Psoas muscle (tissue), 8 donors: Measurements from ENCODE around the gene BRIX1. TPM values are rescaled to one million over a fixed set of nuclear protein-coding genes. Genes with fewer than 3 reads are reported as not detected.

Source experiments
- ATAC-seq, 4 donors: fragments of 200-7000 bp; cut with Tn5 transposase; one replicate each; pipeline ENCODE4 v1.9.1; 2020; ENCODE audit warnings: moderate library complexity in 3 of 4, mild to moderate bottlenecking in 2 of 4
- DNase-seq, 2 donors: peaks; one replicate each; pipeline ENCODE4 v3.0.0-alpha.2; 2020
- H3K27ac ChIP-seq: fragments of 200-600 bp; one replicate; pipeline ENCODE4 v1.8.0; 2022
- H3K27me3 ChIP-seq, 3 donors: fragments of 200-600 bp in 1 of 3; one replicate each; pipeline versions ENCODE4 v1.6.1 to v1.8.0; 2013 to 2022; ENCODE audit warnings: low read length in 2 of 3, mild to moderate bottlenecking in 2 of 3, moderate library complexity in 1 of 3; ENCODE audit not compliant: insufficient read depth in 3 of 3
- H3K36me3 ChIP-seq, 2 donors: fragments of 200-600 bp in 1 of 2; one replicate each; pipeline versions ENCODE4 v1.6.1 to v1.8.0; 2013 to 2022; ENCODE audit warnings: low read depth in 1 of 2, mild to moderate bottlenecking in 1 of 2, moderate library complexity in 1 of 2; ENCODE audit not compliant: insufficient read depth in 1 of 2
- H3K4me1 ChIP-seq: fragments of 200-600 bp; one replicate; pipeline ENCODE4 v1.8.0; 2022
- H3K4me3 ChIP-seq: fragments of 200-600 bp; one replicate; pipeline ENCODE4 v1.8.0; 2022; ENCODE audit warnings: mild to moderate bottlenecking
- H3K9me3 ChIP-seq: fragments of 200-600 bp; one replicate; pipeline ENCODE4 v1.8.0; 2022
- WGBS, 3 donors: extraction: QIAGEN DNeasy Blood & Tissue Kit; methylation state at CpG; one replicate each; pipeline versions ENCODE4 v1.1.6 to v1.1.7; 2013; 5-methylcytosine and 5-hydroxymethylcytosine counted together
- intact Hi-C, 2 donors: fragments of 100-400 bp; cut with DNase I; formaldehyde crosslinking; loops; one replicate each; pipeline versions ENCODE4 v1.11.0 to v1.14.2; 2022
- polyA plus RNA-seq, 3 donors: library from polyadenylated mRNA; stranded (reverse); fragments of 200-250 nt; gene quantifications; one replicate each; pipeline ENCODE4 v1.2.3, GENCODE V29; 2013
- total RNA-seq, 4 donors: library from RNA; stranded (reverse); fragmentation: NEBNext Ultra II Directional in 2 of 4; extraction: Animal tissue kit (Norgen Biotek cat#: 25700) in 2 of 4; gene quantifications; one replicate each; pipeline versions ENCODE4 v1.2.1 to v1.2.4, GENCODE V29; 2021 to 2023
- TF ChIP-seq, protein P1 (sequence below): fragments of 200-600 bp; IDR thresholded peaks from one replicate; pipeline ENCODE4 v1.8.0; 2022; ENCODE audit warnings: antibody characterized with exemption
- donor health status: healthy with polysubstance abuse.
- donor health status: DM: no; HTN: no; CAD: no; lungs with moderate emphysema.
- donor health status: Bipolar disorder and iron deficiency.
- donor health status: healthy.
- donor health status: DM: yes; HTN: yes; CAD: no.
- donor health status: DM: no; HTN: no; CAD: no.
- donor health status: DM: no; HTN: no; CAD: no.
- donor health status: DM: yes; HTN: yes; CAD: no.

The BRIX1 gene
- total and polyA plus RNA-seq, 7 donors = 11.3 to 36.8 (median 21.1) TPM

DNA sequence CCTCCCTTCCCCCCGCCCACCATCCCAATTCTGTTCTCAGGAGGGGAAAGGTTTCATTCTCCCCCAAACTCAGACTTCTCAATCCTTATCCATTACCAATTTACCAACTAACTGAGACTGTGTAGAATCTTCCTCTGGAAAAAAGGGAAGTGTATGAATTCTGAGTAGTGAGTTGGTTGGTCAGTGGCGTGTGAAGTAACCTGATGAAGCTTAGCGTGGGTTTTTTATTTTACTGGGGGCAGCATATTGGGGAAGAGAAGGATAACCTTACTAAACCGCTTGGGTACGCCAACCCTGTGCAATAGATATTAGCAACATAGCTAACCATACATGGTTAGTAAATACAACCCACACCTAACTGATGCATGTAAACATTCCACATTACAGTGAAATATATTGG, 12.8 kb downstream of the BRIX1 start:
- H3K9me3 ChIP-seq = no peaks in the 10 kb centered on the region
- WGBS, 3 donors = 83 to 93% (median 92%) methylated on average over 5 of the region's 5 CpGs
- ATAC-seq (no peak), DNase-seq (no peak)
- intact Hi-C loops = no loop called here
- peaks cover 3 to 44% of the 10 kb centered on the region in 2 donors for H3K36me3 ChIP-seq
- H3K4me3 ChIP-seq = peak overlapping the region; percentile 91
- no peaks in the 10 kb centered on the region for H3K27me3 ChIP-seq
- peaks cover 15% of the 10 kb centered on the region for H3K4me1 ChIP-seq
- H3K27ac ChIP-seq = no peak overlapping the region
- TF ChIP-seq, protein P1, sequence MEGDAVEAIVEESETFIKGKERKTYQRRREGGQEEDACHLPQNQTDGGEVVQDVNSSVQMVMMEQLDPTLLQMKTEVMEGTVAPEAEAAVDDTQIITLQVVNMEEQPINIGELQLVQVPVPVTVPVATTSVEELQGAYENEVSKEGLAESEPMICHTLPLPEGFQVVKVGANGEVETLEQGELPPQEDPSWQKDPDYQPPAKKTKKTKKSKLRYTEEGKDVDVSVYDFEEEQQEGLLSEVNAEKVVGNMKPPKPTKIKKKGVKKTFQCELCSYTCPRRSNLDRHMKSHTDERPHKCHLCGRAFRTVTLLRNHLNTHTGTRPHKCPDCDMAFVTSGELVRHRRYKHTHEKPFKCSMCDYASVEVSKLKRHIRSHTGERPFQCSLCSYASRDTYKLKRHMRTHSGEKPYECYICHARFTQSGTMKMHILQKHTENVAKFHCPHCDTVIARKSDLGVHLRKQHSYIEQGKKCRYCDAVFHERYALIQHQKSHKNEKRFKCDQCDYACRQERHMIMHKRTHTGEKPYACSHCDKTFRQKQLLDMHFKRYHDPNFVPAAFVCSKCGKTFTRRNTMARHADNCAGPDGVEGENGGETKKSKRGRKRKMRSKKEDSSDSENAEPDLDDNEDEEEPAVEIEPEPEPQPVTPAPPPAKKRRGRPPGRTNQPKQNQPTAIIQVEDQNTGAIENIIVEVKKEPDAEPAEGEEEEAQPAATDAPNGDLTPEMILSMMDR = no peak

DNA sequence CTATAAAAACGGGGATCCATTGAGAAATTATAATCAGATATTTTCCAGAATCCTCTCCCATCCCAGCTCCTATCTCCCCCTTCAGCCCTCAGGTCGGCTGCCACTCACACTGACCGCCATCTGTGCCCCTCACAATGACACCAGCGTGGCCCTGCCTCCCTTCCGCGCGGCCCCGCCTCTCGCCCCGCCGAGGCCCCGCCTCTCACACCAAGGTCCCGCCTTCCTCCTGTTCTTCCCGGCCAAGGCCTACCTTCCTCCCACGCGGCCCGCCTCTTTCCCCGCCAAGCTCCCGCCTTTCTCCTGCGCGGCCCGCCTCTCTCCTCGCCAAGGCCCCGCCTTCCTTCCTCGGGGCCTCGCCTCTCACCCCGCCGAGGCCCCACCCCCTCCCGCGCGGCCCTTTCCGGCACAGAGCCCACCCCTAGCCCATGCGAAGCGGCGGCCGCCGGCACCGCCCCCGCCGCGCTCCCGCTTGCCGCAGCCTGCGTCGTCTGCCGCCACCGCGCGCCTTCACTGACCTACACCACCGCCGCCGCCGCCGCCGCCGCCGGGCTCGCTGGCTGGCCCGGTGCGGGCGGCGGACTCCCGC, 13.7 kb downstream of the BRIX1 start, which contains the start of gene DNAJC21:
Gene DNAJC21 (plus strand): TSS at position 426 of the 586 bp plus-strand sequence. CDS start 261 bp downstream, outside the sequence.
- WGBS, 3 donors = 1% methylated on average over 26 to 63 of the region's 63 CpGs
- TF ChIP-seq, protein P1 = no peak
- intact Hi-C loops = no loop called here
- Histone ChIP-seq H3K4me1 (peaks cover 12% of the 10 kb centered on the region), H3K9me3 (no peaks in the 10 kb centered on the region), H3K27me3 (no peaks in the 10 kb centered on the region), H3K27ac (peak within 1 kb of the TSS; percentile 97), H3K36me3 (peaks cover 3 to 44% of the 10 kb centered on the region in 2 donors), H3K4me3 (peak within 1 kb of the TSS; percentile 91)
- DNase-seq = peak; percentile 98 to 99
- ATAC-seq = peak; percentile 96 to 97 (median 96)

DNA sequence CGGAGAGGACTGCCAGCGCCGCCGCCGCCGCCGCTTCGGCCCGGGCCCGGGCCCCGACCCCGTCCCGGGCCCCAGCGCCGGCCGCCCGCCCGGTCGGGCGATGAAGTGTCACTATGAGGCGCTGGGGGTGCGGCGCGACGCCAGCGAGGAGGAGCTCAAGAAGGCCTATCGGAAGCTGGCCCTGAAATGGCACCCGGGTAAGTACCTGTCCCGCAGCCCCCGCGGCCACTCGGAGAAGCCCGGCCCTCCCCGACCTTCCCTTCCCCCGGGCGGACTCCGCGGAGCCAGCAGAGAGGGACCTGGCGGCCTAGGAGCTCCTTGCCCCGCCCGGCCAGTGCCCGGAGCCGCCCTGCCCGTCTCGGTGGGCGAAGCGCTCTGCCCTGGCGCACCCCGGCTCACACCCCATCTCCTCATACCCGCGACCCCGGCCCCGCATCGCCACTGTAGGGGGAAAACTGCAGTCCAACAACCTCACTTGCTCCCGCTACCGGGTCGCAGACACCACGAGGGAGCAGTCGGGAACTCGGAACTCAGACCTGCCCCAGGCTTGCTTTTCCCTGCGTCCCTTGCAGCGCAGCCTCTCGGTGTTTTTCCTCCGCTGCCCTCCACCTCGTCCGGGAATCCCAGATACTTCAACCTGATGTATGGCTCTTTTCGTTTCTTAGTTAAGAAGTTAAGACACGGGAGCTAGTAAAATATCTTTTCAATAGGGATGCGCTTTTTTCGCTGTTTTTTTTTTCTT, 14.4 kb downstream of the BRIX1 start:
- Histone ChIP-seq H3K9me3 (no peaks in the 10 kb centered on the region), H3K4me1 (peaks cover 12% of the 10 kb centered on the region), H3K36me3 (peaks cover 3 to 45% of the 10 kb centered on the region in 2 donors), H3K27ac (peak overlapping the region; percentile 97), H3K27me3 (no peaks in the 10 kb centered on the region), H3K4me3 (peak overlapping the region; percentile 91)
- peak; percentile 79 to 85 (median 82) for ATAC-seq
- DNase-seq = peak; percentile 92 to 96
- TF ChIP-seq, protein P1 = no peak
- intact Hi-C loops = loop anchor here in 1 of 2 donors (10.0 kb wide), 1 partner anchor 1475 kb away; no protein-coding TSS in a partner anchor
- WGBS, 3 donors = 0 to 1% (median 0%) methylated on average over 45 to 70 of the region's 70 CpGs

DNA sequence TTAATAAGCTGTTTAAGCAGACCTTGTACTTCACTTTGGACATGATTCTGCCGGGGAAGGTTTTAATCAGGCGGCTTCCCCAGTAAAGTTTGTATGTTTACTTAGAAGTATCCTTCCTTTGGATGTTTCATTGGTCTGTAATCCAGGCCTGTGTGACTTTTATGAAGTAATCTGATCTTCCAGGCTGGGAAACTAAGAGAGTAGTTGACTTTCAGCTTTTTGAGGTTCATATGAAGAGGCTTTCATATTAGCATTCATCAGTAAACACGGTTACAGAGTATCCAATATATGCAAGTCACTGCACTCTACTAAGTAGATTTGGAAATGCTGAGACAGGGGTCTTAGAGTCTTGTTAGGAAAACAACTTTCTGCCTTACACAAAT, 14.9 kb downstream of the BRIX1 start:
- intact Hi-C loops = loop anchor here in 1 of 2 donors (10.0 kb wide), 1 partner anchor 1476 kb away; no protein-coding TSS in a partner anchor
- TF ChIP-seq, protein P1 = no peak
- DNase-seq (no peak), ATAC-seq (no peak)
- H3K4me1 ChIP-seq = peaks cover 12% of the 10 kb centered on the region
- H3K4me3 ChIP-seq = peak overlapping the region; percentile 91
- H3K27me3 ChIP-seq = no peaks in the 10 kb centered on the region
- H3K9me3 ChIP-seq = no peaks in the 10 kb centered on the region
- 0 to 2% (median 2%) methylated on average over 3 of the region's 3 CpGs for WGBS, 3 donors
- H3K27ac ChIP-seq = peak overlapping the region; percentile 97
- peaks cover 3 to 44% of the 10 kb centered on the region in 2 donors for H3K36me3 ChIP-seq
